MCF 10A (cell line): Measurements from ENCODE around the gene EGR4. TPM values are rescaled to one million over a fixed set of nuclear protein-coding genes. Genes with fewer than 3 reads are reported as not detected.

Source experiments
- BruUV-seq: library from RNA; stranded (reverse); fragments of 400-500 nt; replicated peaks from 2 replicates; lab custom pipeline; 2021; lab: Mats Ljungman, UMichigan
- CTCF ChIA-PET: fragments of 300-600 bp; sonication (Branson Sonifier 250); formaldehyde crosslinking; extraction: SDS; loops from one replicate; lab custom pipeline; 2021; ENCODE audit warnings: antibody characterized with exemption, inconsistent platforms; lab: Yijun Ruan, JAX
- POLR2A ChIA-PET: fragments of 300-600, 350-650 bp; sonication (Branson Sonifier 250); formaldehyde crosslinking; extraction: SDS; loops from one replicate; lab custom pipeline; 2020; ENCODE audit warnings: antibody characterized with exemption, inconsistent platforms; lab: Yijun Ruan, JAX
- DNase-seq: peaks from one replicate; pipeline ENCODE4 v3.0.0-alpha.2; 2018; ENCODE audit not compliant: unreplicated experiment
- H3K27ac Mint-ChIP-seq: one replicate; pipeline ENCODE4 v1.8.0; 2022; ENCODE audit warnings: mild to moderate bottlenecking, low read depth, mixed read lengths; ENCODE audit not compliant: unreplicated experiment
- H3K27me3 Mint-ChIP-seq: one replicate; pipeline ENCODE4 v1.8.0; 2022; ENCODE audit warnings: mixed read lengths; ENCODE audit not compliant: insufficient read depth, unreplicated experiment
- H3K36me3 Mint-ChIP-seq: one replicate; pipeline ENCODE4 v1.8.0; 2022; ENCODE audit warnings: mild to moderate bottlenecking, moderate library complexity, mixed read lengths; ENCODE audit not compliant: insufficient read depth, unreplicated experiment
- H3K4me1 Mint-ChIP-seq: one replicate; pipeline ENCODE4 v1.8.0; 2022; ENCODE audit warnings: mixed read lengths; ENCODE audit not compliant: insufficient read depth, unreplicated experiment
- H3K4me3 Mint-ChIP-seq: one replicate; pipeline ENCODE4 v1.8.0; 2022; ENCODE audit warnings: mild to moderate bottlenecking, moderate library complexity, mixed read lengths; ENCODE audit not compliant: unreplicated experiment
- H3K9me3 Mint-ChIP-seq: one replicate; pipeline ENCODE4 v1.8.0; 2022; ENCODE audit warnings: mixed read lengths; ENCODE audit not compliant: unreplicated experiment
- CTCF ChIP-seq: fragments of 200-600 bp; IDR thresholded peaks from one replicate; pipeline ENCODE4 v1.8.0; 2022; ENCODE audit warnings: antibody characterized with exemption, mild to moderate bottlenecking; ENCODE audit not compliant: unreplicated experiment
- intact Hi-C: fragments of 100-400 bp; cut with micrococcal nuclease; formaldehyde crosslinking; loops from 2 replicates; pipeline ENCODE4 v1.14.1; 2022
- total RNA-seq: library from RNA; stranded (reverse); gene quantifications from 2 replicates; pipeline ENCODE4 v1.2.3, GENCODE V29; 2022

Gene EGR4
- total RNA-seq, 1 experiment from 2014 or later: 0.37 TPM

GRCh38 chr2:73289304-73289703 is 4.0 kb downstream of the EGR4 start:
- Mint-ChIP-seq H3K36me3 (no peaks in the 10 kb centered on the region), H3K27ac (no peak overlapping the region), H3K27me3 (peaks cover 42% of the 10 kb centered on the region), H3K4me1 (no peaks in the 10 kb centered on the region), H3K9me3 (no peaks in the 10 kb centered on the region), H3K4me3 (no peak overlapping the region)
- POLR2A ChIA-PET: interaction anchor here (1.2 to 1.7 kb wide), 2 partner anchors 45 to 56 kb away, joined by 5 read pairs; partner anchors contain the start of gene PRADC1
- BruUV-seq: no TSS peak
- intact Hi-C loops: no loop called here
- no peak for DNase-seq
- CTCF ChIA-PET: interaction anchor here (0.6 to 3.3 kb wide), 23 partner anchors 8 to 532 kb away, joined by 3 to 20 read pairs (median 5); partner anchors contain the start of genes CCT7, PRADC1, RAB11FIP5 and TPRKB
- no peak for TF ChIP-seq CTCF

- no peaks in the 10 kb centered on the region for H3K36me3 Mint-ChIP-seq
- ChIA-PET POLR2A (interaction anchor here (0.6 kb wide), 1 partner anchor 451 kb away, joined by 3 read pairs; the partner anchor contains the start of gene TPRKB), CTCF (no interaction called here)
- no peaks in the 10 kb centered on the region for H3K4me1 Mint-ChIP-seq
- peaks cover 38% of the 10 kb centered on the region for H3K27me3 Mint-ChIP-seq
- no peak for DNase-seq
- H3K9me3 Mint-ChIP-seq: no peaks in the 10 kb centered on the region
- H3K4me3 Mint-ChIP-seq: no peak overlapping the region
- H3K27ac Mint-ChIP-seq: no peak overlapping the region
- no TSS peak for BruUV-seq
- no peak for TF ChIP-seq CTCF
- intact Hi-C loops: no loop called here
These were observed 7.2 kb downstream of the EGR4 start for GRCh38 chr2:73286134-73286655.

DNA sequence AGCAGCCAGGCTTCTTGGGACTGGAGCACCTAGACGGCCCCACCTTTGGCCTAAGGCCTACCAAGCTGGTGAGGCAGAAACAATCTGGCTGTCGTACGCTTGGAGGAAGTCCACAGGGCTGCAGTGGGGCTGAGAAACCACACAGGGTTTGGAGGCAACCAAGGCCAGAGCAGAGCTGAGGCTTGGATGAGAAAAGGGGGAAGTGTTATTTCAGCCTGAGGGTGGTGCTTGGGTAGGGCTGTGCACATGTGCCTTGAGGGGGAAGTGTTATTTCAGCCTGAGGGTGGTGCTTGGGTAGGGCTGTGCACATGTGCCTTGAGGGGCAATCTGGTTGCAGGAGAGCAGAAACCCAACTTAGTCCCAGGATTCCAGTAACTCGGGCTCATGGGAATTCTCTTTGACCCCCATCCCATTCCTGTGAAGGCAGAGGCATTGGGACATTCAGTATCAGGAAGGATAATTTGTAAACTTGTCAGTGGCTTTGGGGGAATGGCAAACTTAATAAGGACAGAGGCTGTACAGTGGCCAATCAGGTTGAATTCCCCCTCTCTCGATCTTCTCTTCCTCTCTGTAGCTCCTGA is 8.1 kb downstream of the EGR4 start:
- intact Hi-C loops: no loop called here
- CTCF ChIA-PET: interaction anchor here (0.6 to 1.2 kb wide), 3 partner anchors 12 to 1133 kb away, joined by 3 to 5 read pairs (median 4); no protein-coding TSS in a partner anchor
- H3K9me3 Mint-ChIP-seq: no peaks in the 10 kb centered on the region
- no peak overlapping the region for H3K27ac Mint-ChIP-seq
- H3K27me3 Mint-ChIP-seq: peaks cover 32% of the 10 kb centered on the region
- no peak for DNase-seq
- no peaks in the 10 kb centered on the region for H3K36me3 Mint-ChIP-seq
- no peak for TF ChIP-seq CTCF
- BruUV-seq: no TSS peak
- peaks cover 5% of the 10 kb centered on the region for H3K4me1 Mint-ChIP-seq
- POLR2A ChIA-PET: interaction anchor here (1.5 kb wide), 1 partner anchor 8 kb away, joined by 4 read pairs; the partner anchor contains the start of gene EGR4
- no peak overlapping the region for H3K4me3 Mint-ChIP-seq
